ENCODE data around the gene TBC1D21.
A peak's percentile ranks its signal among the peaks of the same experiment; 100 is the strongest.

The TBC1D21 gene

GRCh38 chr15:73891328-73892315, 18.3 kb downstream of the TBC1D21 start:
- DNase-seq, result no peak

GRCh38 chr15:73892446-73893226, 19.3 kb downstream of the TBC1D21 start:
- DNase-seq, result no peak

- no peak for DNase-seq
Measured at GRCh38 chr15:73894133-73894814, 20.9 kb downstream of the TBC1D21 start.

GRCh38 chr15:73897441-73898261, 24.3 kb downstream of the TBC1D21 start:
- DNase-seq, result peak; percentile 47

GRCh38 chr15:73899197-73900094, 26.1 kb downstream of the TBC1D21 start:
- DNase-seq, result no peak

- no peak for DNase-seq
Measured at GRCh38 chr15:73900095-73900712, 26.8 kb downstream of the TBC1D21 start.

- no peak for DNase-seq
Measured at GRCh38 chr15:73901126-73901810, 27.9 kb downstream of the TBC1D21 start.

- no peak for DNase-seq
Measured at GRCh38 chr15:73902121-73903020, 29.0 kb downstream of the TBC1D21 start.

- DNase-seq, result no peak
Measured at GRCh38 chr15:73904026-73904815, 30.9 kb downstream of the TBC1D21 start.

GRCh38 chr15:73905225-73905827, 32.0 kb downstream of the TBC1D21 start:
- no peak for DNase-seq

- no peak for DNase-seq
Measured at GRCh38 chr15:73906346-73907034, 33.1 kb downstream of the TBC1D21 start.

GRCh38 chr15:73907035-73907408, 33.7 kb downstream of the TBC1D21 start:
- no peak for DNase-seq

GRCh38 chr15:73908030-73908821, 34.9 kb downstream of the TBC1D21 start:
- DNase-seq, result peak; percentile 81

GRCh38 chr15:73908822-73909122, 35.4 kb downstream of the TBC1D21 start:
- DNase-seq, result no peak

GRCh38 chr15:73909651-73910050, 36.3 kb downstream of the TBC1D21 start:
- DNase-seq, result no peak

- DNase-seq, result no peak
Measured at GRCh38 chr15:73910522-73911303, 37.3 kb downstream of the TBC1D21 start.
